SU-DHL-6 (cell line): ENCODE data around the gene EXOC8.

ENCODE experiments used
- H2AFZ ChIP-seq: fragments of 200-600 bp; sonication (generic); 2 replicates; pipeline ENCODE4 v1.6.1; 2014; ENCODE audit warnings: low read depth, mild to moderate bottlenecking, moderate library complexity, mixed read lengths, antibody characterized with exemption, low read length; ENCODE audit not compliant: severe bottlenecking
- H3F3A ChIP-seq: fragments of 200-600 bp; shearing (Covaris generic); 2 replicates; pipeline ENCODE4 v1.6.0; 2016; ENCODE audit warnings: antibody characterized with exemption, mild to moderate bottlenecking; ENCODE audit not compliant: insufficient read depth
- H3K27ac ChIP-seq: fragments of 200-600 bp; sonication (generic); 2 replicates; pipeline ENCODE4 v1.5.1; 2016; ENCODE audit warnings: low read depth, mild to moderate bottlenecking, low read length, moderate library complexity, mixed read lengths
- H3K27me3 ChIP-seq: fragments of 200-600 bp; sonication (generic), shearing (Covaris generic); 2 replicates; pipeline ENCODE4 v1.6.0; 2014; ENCODE audit warnings: mild to moderate bottlenecking, low read length
- H3K36me3 ChIP-seq: fragments of 200-600 bp; sonication (generic); 2 replicates; pipeline ENCODE4 v1.6.1; 2014; ENCODE audit warnings: mild to moderate bottlenecking, low read length, mixed read lengths
- H3K4me2 ChIP-seq: fragments of 300-600, 200-600 bp; shearing (Covaris generic), sonication (generic); 2 replicates; pipeline ENCODE4 v1.6.0; 2014; ENCODE audit warnings: low read length, low read depth, mild to moderate bottlenecking; ENCODE audit not compliant: poor library complexity, severe bottlenecking
- H3K4me3 ChIP-seq: fragments of 200-600 bp; sonication (generic); 2 replicates; pipeline ENCODE4 v1.5.1; 2014; ENCODE audit warnings: antibody characterized with exemption, low read length, mild to moderate bottlenecking, mixed read lengths; ENCODE audit not compliant: insufficient read depth, poor library complexity, severe bottlenecking
- H3K79me2 ChIP-seq: fragments of 200-600 bp; sonication (generic); 2 replicates; pipeline ENCODE4 v1.6.1; 2014; ENCODE audit warnings: mild to moderate bottlenecking, low read length, moderate library complexity; ENCODE audit not compliant: insufficient read depth
- H3K9ac ChIP-seq: fragments of 200-600 bp; sonication (generic); 2 replicates; pipeline ENCODE4 v1.7.0; 2014; ENCODE audit warnings: mild to moderate bottlenecking, low read length
- H3K9me2 ChIP-seq: fragments of 200-600 bp; sonication (generic); replicated peaks from 2 replicates; pipeline ENCODE4 v1.6.1; 2014; ENCODE audit warnings: low read length; ENCODE audit not compliant: insufficient read depth
- H3K9me3 ChIP-seq: fragments of 200-600 bp; sonication (generic); 2 replicates; pipeline ENCODE4 v1.6.1; 2014; ENCODE audit warnings: low read length, mixed read lengths; ENCODE audit not compliant: insufficient read depth
- H4K20me1 ChIP-seq: fragments of 200-600 bp; sonication (generic); 2 replicates; pipeline ENCODE4 v1.6.1; 2014; ENCODE audit warnings: low read depth, mild to moderate bottlenecking, antibody characterized with exemption, low read length, moderate library complexity, mixed read lengths
- EZH2phosphoT487 ChIP-seq: fragments of 200-600 bp; sonication (generic), shearing (Covaris generic); conservative IDR thresholded peaks from 2 replicates; pipeline ENCODE4 v1.6.1; 2018; ENCODE audit warnings: mild to moderate bottlenecking, antibody characterized with exemption, low read length, moderate library complexity, mixed read lengths
- TF ChIP-seq, protein P1 (sequence below): fragments of 200-600 bp; sonication (generic); IDR thresholded peaks from one replicate; pipeline ENCODE4 v1.5.1; 2017; ENCODE audit warnings: antibody characterized with exemption, mild to moderate bottlenecking, low read length, moderate library complexity; ENCODE audit not compliant: insufficient read depth, poor library complexity, severe bottlenecking

Gene EXOC8

DNA sequence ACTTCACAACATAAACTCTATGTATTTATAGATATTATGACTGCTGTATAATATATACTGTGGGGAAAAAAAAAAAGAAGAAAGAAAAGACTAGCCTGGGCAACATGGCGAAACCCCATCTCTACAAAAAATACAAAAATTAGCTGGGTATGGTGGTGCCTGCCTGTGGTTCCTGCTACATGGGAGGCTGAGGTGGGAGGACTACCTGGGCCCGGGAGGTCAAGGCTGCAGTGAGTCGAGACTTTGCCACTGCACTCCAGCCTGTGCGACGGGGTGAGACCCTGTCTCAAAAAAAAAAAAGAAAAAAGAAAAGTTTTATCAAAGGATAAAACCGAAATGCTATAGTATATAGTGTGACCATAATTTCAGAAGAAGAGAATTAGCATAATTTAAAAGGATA, 2.7 kb downstream of the EXOC8 start:
- H3K36me3 ChIP-seq: peaks cover 6% of the 10 kb centered on the region; the same call in 1 of the 2 replicates
- H3K27ac ChIP-seq: no peak overlapping the region
- H3K4me3 ChIP-seq: peak overlapping the region; percentile 70
- H4K20me1 ChIP-seq: peaks cover 27% of the 10 kb centered on the region
- no peaks in the 10 kb centered on the region for H3K27me3 ChIP-seq
- no peak for TF ChIP-seq EZH2phosphoT487
- no peaks in the 10 kb centered on the region for H3K9me3 ChIP-seq
- H2AFZ ChIP-seq: no peak overlapping the region
- H3K9ac ChIP-seq: peak overlapping the region; percentile 83
- H3F3A ChIP-seq: peaks cover 5% of the 10 kb centered on the region; the same call in 1 of the 2 replicates
- H3K4me2 ChIP-seq: peak overlapping the region; percentile 99
- peaks cover 87% of the 10 kb centered on the region for H3K79me2 ChIP-seq
- H3K9me2 ChIP-seq: no peaks in the 10 kb centered on the region

DNA sequence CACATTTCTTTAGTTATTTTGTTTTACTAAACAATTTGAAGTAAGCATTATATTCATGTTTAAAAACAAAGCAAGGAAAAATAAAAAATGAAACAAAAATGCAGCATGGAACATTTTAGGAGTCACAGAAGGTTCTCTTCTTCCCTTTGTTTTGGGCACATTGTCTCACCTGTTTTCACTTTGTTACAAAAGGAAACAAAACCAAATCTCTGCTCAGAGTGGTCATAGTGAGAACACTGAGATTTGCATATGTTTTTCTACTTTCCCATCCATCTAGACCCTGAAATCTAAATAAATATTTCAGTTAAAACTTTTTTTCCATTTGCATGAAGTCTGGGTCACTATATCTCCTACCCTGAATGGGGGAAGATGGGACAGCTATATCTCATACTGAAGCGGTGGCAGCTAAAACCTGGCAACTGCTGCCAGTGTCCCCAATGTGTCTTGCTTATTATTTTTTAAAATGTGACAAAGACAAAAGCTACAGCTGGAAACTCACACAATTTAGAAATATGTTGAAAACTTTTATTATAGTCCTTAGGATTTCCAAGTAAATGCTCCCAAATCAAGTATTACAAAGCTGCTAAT, 3.5 kb downstream of the EXOC8 start:
- Histone ChIP-seq H3K4me2 (peak overlapping the region; percentile 99), H3K36me3 (peaks cover 6% of the 10 kb centered on the region; the same call in 1 of the 2 replicates), H3F3A (peaks cover 5% of the 10 kb centered on the region; the same call in 1 of the 2 replicates), H4K20me1 (peaks cover 27% of the 10 kb centered on the region), H3K4me3 (peak overlapping the region; percentile 70), H3K9me3 (no peaks in the 10 kb centered on the region), H3K9me2 (no peaks in the 10 kb centered on the region), H3K27me3 (no peaks in the 10 kb centered on the region), H3K9ac (peak overlapping the region; percentile 83), H2AFZ (no peak overlapping the region), H3K27ac (no peak overlapping the region), H3K79me2 (peaks cover 79% of the 10 kb centered on the region)
- TF ChIP-seq, protein P1, sequence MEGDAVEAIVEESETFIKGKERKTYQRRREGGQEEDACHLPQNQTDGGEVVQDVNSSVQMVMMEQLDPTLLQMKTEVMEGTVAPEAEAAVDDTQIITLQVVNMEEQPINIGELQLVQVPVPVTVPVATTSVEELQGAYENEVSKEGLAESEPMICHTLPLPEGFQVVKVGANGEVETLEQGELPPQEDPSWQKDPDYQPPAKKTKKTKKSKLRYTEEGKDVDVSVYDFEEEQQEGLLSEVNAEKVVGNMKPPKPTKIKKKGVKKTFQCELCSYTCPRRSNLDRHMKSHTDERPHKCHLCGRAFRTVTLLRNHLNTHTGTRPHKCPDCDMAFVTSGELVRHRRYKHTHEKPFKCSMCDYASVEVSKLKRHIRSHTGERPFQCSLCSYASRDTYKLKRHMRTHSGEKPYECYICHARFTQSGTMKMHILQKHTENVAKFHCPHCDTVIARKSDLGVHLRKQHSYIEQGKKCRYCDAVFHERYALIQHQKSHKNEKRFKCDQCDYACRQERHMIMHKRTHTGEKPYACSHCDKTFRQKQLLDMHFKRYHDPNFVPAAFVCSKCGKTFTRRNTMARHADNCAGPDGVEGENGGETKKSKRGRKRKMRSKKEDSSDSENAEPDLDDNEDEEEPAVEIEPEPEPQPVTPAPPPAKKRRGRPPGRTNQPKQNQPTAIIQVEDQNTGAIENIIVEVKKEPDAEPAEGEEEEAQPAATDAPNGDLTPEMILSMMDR: no peak
- no peak for TF ChIP-seq EZH2phosphoT487

DNA sequence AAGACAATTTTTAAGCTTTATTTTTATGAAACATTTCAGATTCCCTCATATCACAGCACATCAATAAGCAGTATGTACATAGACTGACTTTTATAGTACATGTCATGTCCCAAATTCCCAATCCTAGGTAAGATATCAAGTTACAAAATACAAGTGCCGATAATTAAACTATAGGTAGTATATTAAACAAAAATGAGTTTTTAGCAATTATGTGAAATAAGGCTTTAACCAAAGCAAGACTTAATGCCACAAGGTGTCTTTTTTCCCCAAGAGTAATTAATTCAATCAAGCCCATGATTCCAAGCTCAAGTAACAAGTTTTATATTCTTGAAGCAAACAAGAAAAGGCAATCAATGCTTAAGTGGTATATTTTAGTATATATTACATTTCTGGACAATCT, 4.9 kb downstream of the EXOC8 start:
- no peaks in the 10 kb centered on the region for H3K27me3 ChIP-seq
- no peaks in the 10 kb centered on the region for H3K9me2 ChIP-seq
- no peaks in the 10 kb centered on the region for H3K9me3 ChIP-seq
- no peaks in the 10 kb centered on the region for H3F3A ChIP-seq
- no peak overlapping the region for H3K4me3 ChIP-seq
- peaks cover 6% of the 10 kb centered on the region; the same call in 1 of the 2 replicates for H3K36me3 ChIP-seq
- H3K27ac ChIP-seq: no peak overlapping the region
- H2AFZ ChIP-seq: no peak overlapping the region
- peak overlapping the region; percentile 99 for H3K4me2 ChIP-seq
- H3K9ac ChIP-seq: no peak overlapping the region
- H4K20me1 ChIP-seq: peaks cover 27% of the 10 kb centered on the region
- H3K79me2 ChIP-seq: peaks cover 68% of the 10 kb centered on the region
- TF ChIP-seq, protein P1: no peak
- TF ChIP-seq EZH2phosphoT487: no peak

DNA sequence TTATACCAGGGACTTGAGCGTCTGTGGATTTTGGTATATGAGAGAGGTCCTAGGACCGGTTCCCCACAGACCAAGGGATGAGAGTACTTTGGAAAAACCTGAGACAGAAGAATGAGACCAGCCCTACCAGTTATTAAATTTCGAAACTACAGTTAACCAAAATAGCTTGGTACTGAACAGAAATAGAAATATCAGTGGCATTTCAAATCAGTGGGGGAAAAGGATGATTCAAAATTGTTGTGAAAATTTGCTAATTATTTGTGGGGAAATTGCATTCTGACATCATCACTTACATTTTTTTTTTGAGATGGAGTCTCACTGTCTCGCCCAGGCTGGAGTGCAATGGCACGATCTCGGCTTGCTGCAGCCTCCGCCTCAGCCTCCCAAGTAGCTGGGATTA, 8.2 kb downstream of the EXOC8 start:
- no peaks in the 10 kb centered on the region for H3K27me3 ChIP-seq
- H3K9me3 ChIP-seq: no peaks in the 10 kb centered on the region
- H3K4me3 ChIP-seq: no peak overlapping the region
- peaks cover 17% of the 10 kb centered on the region for H4K20me1 ChIP-seq
- H3F3A ChIP-seq: no peaks in the 10 kb centered on the region
- H3K9me2 ChIP-seq: no peaks in the 10 kb centered on the region
- peaks cover 6% of the 10 kb centered on the region; the same call in 1 of the 2 replicates for H3K36me3 ChIP-seq
- H2AFZ ChIP-seq: no peak overlapping the region
- no peak overlapping the region for H3K9ac ChIP-seq
- no peak for TF ChIP-seq EZH2phosphoT487
- TF ChIP-seq, protein P1: no peak
- H3K4me2 ChIP-seq: no peak overlapping the region
- H3K79me2 ChIP-seq: peaks cover 37% of the 10 kb centered on the region
- no peak overlapping the region for H3K27ac ChIP-seq
